ENCODE measurements around the gene SOS1.
"Not testable (repeated sequence)": the region's sequence is repeated elsewhere in the genome, so short reads cannot be mapped to it uniquely, and the experiment has no call there.

The SOS1 gene

DNA sequence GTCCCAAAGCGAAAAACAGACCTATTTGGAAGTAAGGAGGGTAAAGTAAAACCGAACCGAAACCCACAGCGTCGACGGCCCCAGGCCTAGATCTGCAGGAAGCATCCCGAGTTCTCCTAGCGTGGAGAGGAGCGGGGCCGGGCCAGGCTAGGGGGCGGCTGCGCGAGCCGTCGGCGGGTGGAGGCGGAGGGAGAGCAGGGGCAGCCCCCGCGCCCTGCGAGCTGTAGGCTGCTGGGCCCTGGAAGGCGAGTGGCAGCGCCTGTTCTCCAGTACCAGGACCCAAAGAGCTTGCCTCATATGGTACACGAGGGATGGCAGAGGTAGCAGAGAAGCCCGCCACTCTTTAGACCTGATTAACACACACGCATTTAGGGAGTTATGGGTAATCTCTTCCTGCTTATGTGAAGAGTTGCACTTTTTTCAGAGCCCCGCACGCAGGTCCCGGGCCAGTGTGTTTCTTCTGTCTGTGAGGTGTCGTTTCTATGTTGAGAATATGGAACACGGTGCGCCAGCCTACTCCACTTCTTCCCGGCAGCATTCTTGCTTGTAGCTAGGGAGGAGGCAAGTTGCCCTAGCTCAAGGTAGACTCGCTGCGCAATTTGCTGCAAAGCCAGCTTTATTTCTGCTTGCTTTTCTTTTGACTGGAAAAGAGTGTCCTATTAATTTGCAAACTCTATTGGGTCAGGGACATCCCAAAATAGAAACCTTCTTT lies 160.1 kb downstream of the SOS1 start:
- DNase-seq: no peak

DNA sequence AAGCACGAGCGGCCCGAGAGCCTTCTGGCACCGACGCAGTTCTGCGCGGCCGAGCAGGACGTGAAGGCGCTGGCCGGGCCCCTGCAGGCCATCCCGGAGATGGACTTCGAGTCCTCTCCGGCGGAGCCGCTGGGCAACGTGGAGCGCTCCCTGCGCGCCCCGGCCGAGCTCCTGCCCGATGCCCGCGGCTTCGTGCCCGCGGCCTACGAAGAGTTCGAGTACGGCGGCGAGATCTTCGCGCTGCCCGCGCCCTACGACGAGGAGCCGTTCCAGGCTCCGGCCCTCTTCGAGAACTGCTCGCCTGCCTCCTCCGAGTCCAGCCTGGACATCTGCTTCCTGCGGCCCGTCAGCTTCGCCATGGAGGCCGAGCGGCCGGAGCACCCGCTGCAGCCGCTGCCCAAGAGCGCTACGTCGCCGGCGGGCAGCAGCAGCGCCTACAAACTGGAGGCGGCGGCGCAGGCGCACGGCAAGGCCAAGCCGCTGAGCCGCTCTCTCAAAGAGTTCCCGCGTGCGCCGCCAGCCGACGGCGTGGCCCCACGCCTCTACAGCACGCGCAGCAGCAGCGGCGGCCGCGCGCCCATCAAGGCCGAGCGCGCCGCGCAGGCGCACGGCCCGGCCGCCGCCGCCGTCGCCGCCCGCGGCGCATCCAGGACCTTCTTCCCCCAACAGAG lies 160.8 kb downstream of the SOS1 start:
- DNase-seq: peak; percentile 91

DNA sequence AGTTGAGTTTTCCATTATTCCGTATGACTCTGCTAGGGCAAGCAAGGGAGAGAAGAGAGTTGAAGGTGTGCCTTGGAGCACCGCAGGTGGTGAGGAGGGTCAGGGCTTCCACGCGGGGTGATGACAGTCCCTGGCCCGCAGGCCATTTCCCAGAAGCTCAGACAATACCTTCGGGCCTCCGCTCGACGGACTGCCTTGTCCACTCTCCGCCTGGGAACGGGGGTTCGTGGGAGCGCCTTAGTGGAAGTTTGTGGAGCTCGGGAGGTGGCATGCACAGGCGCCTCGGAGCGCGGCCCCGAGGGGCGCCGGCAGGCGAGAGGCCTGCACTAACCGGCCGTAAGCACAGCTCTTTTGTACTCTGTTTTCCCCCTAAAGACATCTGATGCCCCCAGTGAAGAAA lies 161.4 kb downstream of the SOS1 start:
- no peak for DNase-seq

DNA sequence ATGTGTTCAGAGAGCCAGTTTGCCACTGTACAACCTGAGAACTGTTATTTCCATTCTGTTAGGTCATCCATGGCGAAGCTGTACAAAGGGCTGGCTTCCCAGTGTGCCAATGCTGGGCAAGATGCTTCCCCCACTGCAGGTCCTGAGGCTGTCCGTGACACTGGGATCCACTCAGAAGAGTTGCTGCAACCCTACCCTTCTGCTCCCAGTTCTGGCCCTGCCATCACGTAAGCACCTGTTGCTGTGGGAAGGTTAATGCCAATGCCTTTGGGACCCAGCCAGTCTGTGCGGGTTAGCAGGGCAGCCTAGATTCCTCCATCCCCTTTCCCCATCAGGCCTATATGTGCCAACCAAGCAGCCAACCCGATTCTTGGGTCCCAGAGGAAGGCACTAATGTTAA lies 162.9 kb downstream of the SOS1 start:
- DNase-seq: no peak

DNA sequence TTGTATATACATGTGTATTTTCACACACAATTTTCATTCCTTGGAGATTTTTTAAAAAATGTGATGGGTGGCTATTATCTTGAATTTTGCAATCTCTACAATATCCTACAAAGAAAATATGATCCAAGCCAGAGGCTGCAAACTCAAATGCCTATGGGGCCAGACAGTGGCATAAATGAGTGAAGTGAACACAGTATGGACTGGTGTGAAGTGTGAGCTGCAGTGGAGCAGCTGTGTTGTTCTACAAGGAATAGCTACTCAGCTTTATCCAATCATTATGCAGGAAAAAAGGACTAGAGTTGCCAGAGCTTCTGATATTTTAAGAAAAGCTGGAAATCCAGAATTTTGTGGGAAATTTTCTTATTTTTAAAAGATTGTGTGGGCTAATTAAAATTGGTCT lies 169.1 kb downstream of the SOS1 start:
- no peak for DNase-seq

DNA sequence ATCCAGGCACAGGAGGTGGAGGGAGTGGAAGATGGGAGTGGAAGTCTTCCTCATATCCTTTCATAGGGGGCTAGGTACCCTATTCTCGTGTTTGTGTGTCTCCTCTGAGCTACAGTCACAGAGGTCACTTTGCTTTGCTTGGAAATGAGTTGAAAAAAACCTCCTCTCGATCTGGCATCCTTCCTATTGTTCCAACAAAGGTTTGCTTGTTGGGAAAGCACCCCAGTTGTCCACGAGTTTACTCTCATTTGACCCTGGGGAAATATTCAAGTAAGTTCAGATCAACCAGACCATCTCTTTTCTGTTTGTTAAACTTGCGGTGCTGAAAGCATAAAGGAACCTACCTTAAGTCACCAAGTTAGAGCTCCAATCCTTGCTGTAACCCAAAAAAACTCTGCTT lies 171.9 kb downstream of the SOS1 start:
- DNase-seq: no peak

DNA sequence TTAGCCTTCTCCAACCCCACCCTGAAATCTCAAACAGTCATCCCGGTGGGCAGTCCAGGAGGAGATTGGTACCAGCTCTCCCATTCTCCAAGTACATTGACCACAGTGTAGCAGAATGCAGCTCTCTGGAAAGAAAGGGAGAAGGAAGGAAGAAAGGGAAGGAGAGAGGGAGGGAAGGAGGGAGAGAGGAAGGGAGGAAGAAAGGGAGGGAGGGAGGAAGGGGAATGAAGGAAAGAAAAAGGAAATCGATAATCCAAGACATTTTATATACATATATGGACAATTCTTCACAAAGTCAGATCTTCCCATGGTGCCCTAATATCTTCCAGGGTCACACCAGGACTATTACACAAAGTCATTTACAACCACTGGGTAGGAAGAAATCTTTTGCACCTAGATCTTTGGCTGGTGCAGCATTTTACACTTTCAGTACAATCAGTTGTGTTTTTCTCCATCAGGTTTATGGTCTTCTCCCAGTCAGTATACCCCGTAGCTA lies 172.4 kb downstream of the SOS1 start:
- no peak for DNase-seq

DNA sequence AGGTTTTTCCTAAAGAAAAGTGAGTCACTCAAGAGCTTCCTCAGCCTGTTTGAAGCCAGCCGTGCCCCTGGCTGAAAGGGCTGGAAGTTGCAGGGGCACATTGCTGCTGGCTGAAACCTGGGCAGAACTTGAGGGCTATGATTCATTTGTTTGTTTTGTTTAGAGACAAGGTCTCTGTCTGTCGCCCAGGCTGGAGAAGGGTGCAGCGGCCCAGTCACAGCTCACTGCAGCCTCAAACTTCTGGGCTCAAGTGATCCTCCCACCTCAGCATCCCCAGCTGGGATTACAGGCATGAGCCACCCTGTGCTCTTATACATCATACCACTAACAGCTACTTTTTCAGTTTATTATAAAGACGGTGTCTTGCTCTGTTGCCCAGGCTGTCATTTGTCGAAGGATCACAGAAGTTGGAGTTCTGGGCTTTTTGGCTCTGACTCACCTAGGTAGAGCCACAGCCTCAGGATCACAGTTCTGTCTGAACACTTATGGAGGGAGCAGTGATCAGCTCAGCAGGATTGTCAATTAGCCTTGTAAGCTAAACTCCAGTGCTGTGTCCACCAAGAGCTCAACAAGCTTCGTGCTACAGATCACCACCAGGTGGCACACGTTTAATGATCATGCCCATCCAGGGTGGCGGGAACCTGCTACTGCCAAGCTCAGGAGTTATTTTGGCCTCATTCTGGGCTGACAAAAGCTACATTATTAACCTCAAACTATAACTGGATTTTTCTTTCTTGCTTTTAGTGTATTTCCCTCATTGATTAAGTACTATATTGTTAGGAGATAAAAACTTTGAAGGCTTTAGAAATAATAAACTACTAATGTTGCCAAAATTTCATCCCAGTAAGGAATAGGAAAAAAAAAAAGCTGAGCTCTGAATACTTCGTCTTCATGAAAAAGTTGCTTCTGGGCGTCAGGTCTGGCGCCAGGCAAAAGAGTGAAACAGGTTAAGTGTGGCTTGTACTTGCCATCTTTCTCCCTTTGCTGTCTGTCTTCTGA lies 173.3 kb downstream of the SOS1 start:
- DNase-seq: peak; percentile 94

DNA sequence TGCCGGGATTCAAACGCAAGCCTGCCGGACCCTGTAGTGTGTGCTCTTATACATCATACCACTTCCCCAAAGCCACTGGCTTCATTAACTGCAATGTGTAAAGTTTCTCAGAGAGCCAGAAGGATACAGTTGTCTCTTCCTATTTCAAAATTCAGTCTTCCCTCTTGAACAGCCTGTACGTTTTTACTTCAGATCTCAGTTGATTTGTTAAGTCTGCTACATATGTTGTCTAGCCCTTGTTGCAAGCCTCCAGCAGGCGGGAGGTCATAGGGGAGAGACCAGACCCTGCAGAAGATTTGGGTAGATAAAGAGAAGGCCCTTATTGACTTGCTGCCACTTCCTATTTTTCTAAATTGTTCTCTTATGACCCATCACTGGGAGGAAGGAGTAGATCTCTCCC lies 174.9 kb downstream of the SOS1 start:
- DNase-seq: peak; percentile 27

DNA sequence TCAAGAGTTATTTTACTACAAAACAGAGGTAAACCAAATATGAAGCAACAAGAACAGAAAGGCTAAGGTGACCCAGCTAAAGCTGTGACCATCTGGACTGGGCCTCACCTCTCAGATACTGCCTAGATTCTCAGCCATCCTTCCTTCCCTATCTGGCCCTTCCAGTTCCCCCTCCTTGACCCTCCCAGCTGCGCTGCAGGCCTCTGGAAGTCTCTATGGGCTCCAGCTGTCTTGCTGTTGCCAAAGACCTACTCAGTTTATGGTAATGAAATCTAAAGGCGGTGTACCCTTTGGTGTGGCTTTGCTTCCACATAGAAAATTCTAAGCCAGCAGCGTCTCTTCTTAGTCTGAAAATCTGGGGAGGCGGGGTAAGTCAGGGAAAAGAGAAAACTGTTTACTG lies 175.5 kb downstream of the SOS1 start:
- no peak for DNase-seq

DNA sequence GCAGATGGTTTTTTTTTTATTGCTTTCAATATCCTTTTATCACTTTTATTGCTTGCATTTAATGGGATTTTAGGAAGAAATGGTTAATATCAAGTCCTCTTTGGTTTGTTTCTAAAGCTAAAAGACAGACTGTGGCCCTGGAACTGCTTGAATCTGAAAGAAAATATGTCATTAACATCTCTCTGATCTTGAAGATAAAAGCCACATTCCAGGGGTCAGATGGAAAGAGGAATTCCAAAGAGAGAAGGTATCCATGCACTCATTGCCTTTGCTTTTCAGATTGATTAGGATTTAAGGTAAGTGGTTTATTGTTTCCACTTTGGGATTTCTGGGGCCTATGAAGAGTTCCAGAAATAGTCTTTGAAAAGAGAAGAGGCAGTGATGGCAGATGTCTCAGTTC lies 177.1 kb downstream of the SOS1 start:
- DNase-seq: no peak

DNA sequence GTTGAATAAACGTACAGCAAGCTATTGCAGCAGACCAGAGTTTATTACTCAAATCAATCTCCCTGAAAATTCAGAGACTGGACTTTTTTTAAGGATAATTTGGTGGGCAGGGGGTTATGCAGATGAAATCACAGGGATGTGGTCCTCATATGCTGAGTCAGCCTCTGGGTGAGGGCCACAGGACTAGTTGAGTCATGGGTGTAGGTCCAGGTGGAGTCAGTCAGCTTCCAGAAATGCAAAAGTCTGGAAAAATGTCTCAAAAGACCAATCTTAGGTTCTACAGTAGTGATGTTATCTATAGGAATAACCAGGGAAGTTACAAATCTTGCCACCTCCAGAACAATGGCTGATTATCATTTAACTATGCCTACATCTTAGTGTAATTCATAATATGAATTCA lies 180.1 kb downstream of the SOS1 start:
- no peak for DNase-seq

DNA sequence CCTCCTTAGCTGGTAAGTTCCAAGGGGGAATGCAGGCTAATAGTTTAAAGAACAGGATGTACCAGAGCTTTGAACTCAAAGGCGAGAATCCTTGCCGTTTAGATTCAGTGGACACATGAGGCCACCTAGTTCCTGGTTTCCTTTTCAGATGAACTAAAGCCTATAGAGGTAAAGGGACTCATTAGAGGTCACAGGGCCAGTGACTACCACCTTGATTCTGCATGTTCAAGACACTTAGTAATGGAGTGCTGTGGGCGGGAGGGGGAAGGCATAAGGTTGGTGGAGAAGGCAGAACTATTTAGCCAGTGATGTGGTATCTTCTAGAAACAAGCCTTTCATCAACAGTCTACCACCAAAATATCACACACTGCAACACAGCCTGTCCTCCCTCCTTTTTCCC lies 183.3 kb downstream of the SOS1 start:
- DNase-seq: no peak

DNA sequence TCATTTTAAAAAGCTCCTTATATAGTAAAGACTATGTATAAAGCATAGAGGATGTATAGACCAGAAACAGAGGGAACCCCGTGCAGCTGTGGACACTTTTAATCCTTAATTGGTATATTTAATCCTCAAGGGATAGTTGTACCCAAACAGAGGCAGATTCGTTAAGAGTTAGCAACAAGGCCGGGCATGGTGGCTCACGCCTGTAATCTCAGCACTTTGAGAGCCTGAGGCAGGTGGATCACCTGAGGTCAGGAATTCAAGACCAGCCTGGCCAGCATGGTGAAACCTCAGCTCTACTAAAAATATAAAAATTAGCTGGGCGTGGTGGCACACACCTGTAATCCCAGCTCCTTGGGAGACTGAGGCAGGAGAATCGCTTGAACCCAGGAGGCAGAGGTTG lies 184.3 kb downstream of the SOS1 start:
- DNase-seq: not testable (repeated sequence)

DNA sequence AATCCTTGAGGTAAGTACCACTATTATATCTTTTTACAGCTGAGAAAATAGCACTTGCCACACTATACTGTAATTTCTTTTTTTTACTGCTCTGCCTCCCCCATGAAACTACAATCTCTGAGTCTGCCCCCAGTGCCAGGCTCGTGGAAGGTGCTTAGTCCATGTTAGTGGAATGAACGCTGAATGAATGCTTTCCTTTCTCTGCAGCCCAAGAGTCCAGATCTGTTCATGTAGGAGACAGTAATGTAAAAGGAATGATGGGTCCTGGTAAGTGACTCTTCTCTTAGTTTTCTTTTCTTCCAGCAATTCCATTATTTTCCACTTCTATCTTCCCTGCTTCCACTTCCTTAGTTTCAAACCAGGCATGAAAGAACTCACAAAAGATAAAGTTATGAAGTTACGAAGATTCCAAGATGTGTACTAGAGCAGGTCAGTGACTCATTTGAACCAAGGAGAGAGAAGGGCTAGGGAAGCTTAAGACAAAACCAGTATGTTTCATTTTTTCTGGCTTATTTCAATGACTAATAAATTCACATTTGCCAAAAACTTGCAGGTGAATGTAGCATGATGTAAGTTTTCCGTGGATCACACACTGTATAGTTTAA lies 185.2 kb downstream of the SOS1 start:
- no peak for DNase-seq

DNA sequence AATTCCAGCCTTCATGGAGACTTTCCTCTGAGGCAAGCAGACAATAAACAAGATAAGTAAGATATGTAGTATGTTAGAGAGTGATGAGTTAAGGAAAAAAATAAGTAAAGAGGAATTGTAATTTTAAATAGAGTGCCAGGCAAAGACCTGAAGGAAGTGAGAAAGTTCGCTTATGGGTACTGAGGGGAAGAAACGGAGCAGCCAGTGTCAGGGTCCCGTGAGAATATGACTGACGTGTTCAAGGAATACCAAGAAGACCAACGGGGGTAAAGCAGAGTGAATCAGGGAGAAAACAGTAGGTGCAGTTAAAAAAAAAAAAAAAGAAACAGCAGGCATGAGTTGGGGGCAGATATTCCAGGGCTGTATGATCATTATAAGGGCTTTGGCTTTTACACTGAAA lies 186.1 kb downstream of the SOS1 start:
- DNase-seq: no peak

DNA sequence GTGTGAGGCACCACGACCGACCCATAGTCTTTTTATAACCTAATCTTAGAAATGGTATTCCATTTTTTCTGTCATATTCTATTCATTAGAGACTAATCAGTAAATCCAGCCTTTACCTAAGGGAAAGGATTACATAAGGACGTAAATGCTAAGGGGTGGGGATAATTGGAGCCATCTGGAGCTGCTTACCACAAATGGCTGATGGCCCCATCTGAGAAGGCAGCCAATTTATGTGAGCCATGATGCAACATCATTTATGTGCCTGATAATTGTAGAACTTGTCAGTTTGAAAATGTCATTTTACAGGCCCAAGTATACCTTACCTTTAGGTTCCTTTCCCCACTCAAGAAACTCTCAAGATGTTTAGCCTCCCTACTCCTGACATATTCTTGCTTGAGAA lies 187.2 kb downstream of the SOS1 start:
- DNase-seq: no peak

DNA sequence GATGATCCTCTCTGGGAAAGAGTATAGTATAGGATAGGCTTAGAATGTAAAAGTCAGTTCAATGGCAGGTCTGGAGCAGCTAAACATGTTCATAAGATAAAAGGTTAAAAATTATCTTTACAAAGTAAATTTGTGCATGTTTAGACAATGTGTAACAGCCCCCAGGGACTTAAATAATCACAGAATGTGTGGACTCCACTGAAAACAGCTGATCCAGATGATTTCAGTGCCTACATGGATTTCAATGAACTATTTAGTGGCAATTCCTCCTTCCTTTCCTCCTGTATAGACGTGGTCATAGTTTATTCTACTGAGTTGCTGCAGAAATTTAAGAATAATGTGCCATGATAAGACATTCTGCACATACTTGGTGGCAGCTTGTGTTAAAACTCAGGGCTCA lies 188.3 kb downstream of the SOS1 start:
- no peak for DNase-seq
